ENCODE measurements around the gene RRP15. TPM values are rescaled to one million over a fixed set of nuclear protein-coding genes. Genes with fewer than 3 reads are reported as not detected.

RRP15 gene
- total RNA-seq, 4 donors from 2014 or later, result 13.1 to 27.4 (median 18.8) TPM

GRCh38 chr1:218352075-218352438, 67.0 kb downstream of the RRP15 start:
- TF ChIP-seq CTCF (IDR thresholded peaks at IDR 0.05 in 4 of 5, conservative IDR thresholded peaks at IDR 0.05 in 1 of 5) (no peak), POLR2A (IDR thresholded peaks at IDR 0.05) (no peak)
- Histone ChIP-seq H3K9me3 (no peaks in the 10 kb centered on the region), H3K4me3 (peak overlapping the region in 2 of 4 donors; percentile 49 to 86), H3K27ac (peak overlapping the region; percentile 90 to 94 (median 92)), H3K36me3 (no peaks in the 10 kb centered on the region), H3K4me1 (peaks cover 65 to 74% of the 10 kb centered on the region in 2 donors), H3K27me3 (no peaks in the 10 kb centered on the region)
- in situ Hi-C loops (cut with MboI; ENCODE audit: low sequenced_read_pairs in 4 of 4) (loop anchor here in 1 of 4 donors (25.0 kb wide), 1 partner anchor 110 kb away; no protein-coding TSS in a partner anchor), intact Hi-C loops (cut with DNase I; ENCODE audit: low total_unique reads) (no loop called here)
- ATAC-seq (no peak), DNase-seq (no peak)

- intact Hi-C loops (cut with DNase I; ENCODE audit: low total_unique reads), result no loop called here
- no peak for ATAC-seq
- Histone ChIP-seq H3K27me3 (no peaks in the 10 kb centered on the region), H3K36me3 (no peaks in the 10 kb centered on the region), H3K4me1 (peaks cover 68 to 74% of the 10 kb centered on the region in 2 donors), H3K9me3 (no peaks in the 10 kb centered on the region), H3K4me3 (no peak overlapping the region), H3K27ac (peak overlapping the region; percentile 7 to 94 (median 91))
- in situ Hi-C loops (cut with MboI; ENCODE audit: low sequenced_read_pairs in 4 of 4), result loop anchor here in 1 of 4 donors (25.0 kb wide), 1 partner anchor 109 kb away; no protein-coding TSS in a partner anchor
- TF ChIP-seq CTCF (IDR thresholded peaks at IDR 0.05 in 4 of 5, conservative IDR thresholded peaks at IDR 0.05 in 1 of 5) (no peak), POLR2A (IDR thresholded peaks at IDR 0.05) (no peak)
- no peak for DNase-seq
These were observed 68.6 kb downstream of the RRP15 start for GRCh38 chr1:218353656-218354055.

- no peaks in the 10 kb centered on the region for H3K36me3 ChIP-seq
- H3K4me1 ChIP-seq, result peaks cover 57 to 75% of the 10 kb centered on the region in 2 donors
- peak overlapping the region in 3 of 4 donors; percentile 48 to 94 (median 56) for H3K27ac ChIP-seq
- no peaks in the 10 kb centered on the region for H3K27me3 ChIP-seq
- ATAC-seq (no peak), DNase-seq (no peak)
- H3K4me3 ChIP-seq, result no peak overlapping the region
- no peaks in the 10 kb centered on the region for H3K9me3 ChIP-seq
- no peak for TF ChIP-seq POLR2A (IDR thresholded peaks at IDR 0.05)
- no peak for TF ChIP-seq CTCF (IDR thresholded peaks at IDR 0.05 in 4 of 5, conservative IDR thresholded peaks at IDR 0.05 in 1 of 5)
- intact Hi-C loops (cut with DNase I; ENCODE audit: low total_unique reads), result no loop called here
- in situ Hi-C loops (cut with MboI; ENCODE audit: low sequenced_read_pairs in 4 of 4), result loop anchor here in 1 of 4 donors (25.0 kb wide), 1 partner anchor 107 kb away; no protein-coding TSS in a partner anchor
These were observed 70.2 kb downstream of the RRP15 start for GRCh38 chr1:218355278-218355677.

GRCh38 chr1:218357211-218357892, 72.3 kb downstream of the RRP15 start:
- in situ Hi-C loops (cut with MboI; ENCODE audit: low sequenced_read_pairs in 4 of 4), result loop anchor here in 1 of 4 donors (25.0 kb wide), 1 partner anchor 105 kb away; no protein-coding TSS in a partner anchor
- peaks cover 50 to 70% of the 10 kb centered on the region in 2 donors for H3K4me1 ChIP-seq
- H3K4me3 ChIP-seq, result peak overlapping the region; percentile 3 to 42 (median 14)
- H3K36me3 ChIP-seq, result no peaks in the 10 kb centered on the region
- TF ChIP-seq CTCF (IDR thresholded peaks at IDR 0.05 in 4 of 5, conservative IDR thresholded peaks at IDR 0.05 in 1 of 5) (no peak), POLR2A (IDR thresholded peaks at IDR 0.05) (no peak)
- intact Hi-C loops (cut with DNase I; ENCODE audit: low total_unique reads), result no loop called here
- DNase-seq (no peak), ATAC-seq (peak in 1 of 2 donors; percentile 15)
- no peaks in the 10 kb centered on the region for H3K27me3 ChIP-seq
- H3K9me3 ChIP-seq, result no peaks in the 10 kb centered on the region
- H3K27ac ChIP-seq, result peak overlapping the region; percentile 35 to 94 (median 66)

Measured in gastrocnemius medialis (tissue), 4 donors.